ENCODE measurements around the gene CCDC74B.
"Not testable (repeated sequence)": the region's sequence is repeated elsewhere in the genome, so short reads cannot be mapped to it uniquely, and the experiment has no call there.

CCDC74B gene

GRCh38 chr2:130145006-130145414, at the start of gene CCDC74B:
Gene CCDC74B (minus strand): TSS chr2:130145112. CDS start chr2:130144996, 116 bp downstream.
- not testable (repeated sequence) for FAIRE-seq

GRCh38 chr2:130193824-130194223, 48.9 kb upstream of the CCDC74B start:
- FAIRE-seq, result not testable (repeated sequence)

DNA sequence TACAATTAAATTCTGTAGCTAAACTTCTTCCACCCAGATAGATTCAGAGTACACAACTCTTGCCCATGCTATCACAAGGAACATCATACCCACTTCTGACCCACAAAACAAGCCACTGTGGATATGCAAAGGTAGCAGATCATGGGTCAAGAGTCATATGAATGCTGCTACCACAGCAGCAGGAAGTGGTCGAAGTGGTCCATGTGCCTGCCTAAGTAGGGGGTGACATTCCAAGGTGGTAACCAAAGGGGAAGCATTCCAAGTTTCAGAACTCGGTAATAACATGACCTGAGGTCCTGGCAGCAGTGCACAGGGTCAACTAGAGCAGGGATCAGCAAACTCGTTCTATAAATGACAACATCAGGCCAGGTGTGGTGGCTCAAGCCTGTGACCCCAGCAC, 47.5 kb upstream of the CCDC74B start:
- FAIRE-seq, result not testable (repeated sequence)

DNA sequence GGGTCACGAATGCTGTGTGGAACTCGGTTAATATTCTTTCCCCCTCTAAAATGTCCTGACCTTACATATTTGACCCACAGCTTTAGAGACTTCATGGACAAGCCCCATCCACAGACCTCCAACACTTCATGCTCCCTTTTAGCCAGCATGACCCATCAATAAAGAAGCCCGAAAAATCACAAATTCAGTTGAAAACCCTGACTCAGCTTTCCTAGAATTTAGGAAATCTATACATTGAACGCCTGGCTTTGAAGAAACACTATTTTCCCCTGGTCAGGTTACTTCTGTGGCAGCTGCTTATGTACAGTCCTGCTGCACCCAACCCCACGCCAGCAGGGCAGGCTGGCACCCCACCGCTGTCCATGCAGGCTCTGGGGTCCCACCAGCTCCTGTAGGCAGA, 46.4 kb upstream of the CCDC74B start:
- FAIRE-seq, result not testable (repeated sequence)

DNA sequence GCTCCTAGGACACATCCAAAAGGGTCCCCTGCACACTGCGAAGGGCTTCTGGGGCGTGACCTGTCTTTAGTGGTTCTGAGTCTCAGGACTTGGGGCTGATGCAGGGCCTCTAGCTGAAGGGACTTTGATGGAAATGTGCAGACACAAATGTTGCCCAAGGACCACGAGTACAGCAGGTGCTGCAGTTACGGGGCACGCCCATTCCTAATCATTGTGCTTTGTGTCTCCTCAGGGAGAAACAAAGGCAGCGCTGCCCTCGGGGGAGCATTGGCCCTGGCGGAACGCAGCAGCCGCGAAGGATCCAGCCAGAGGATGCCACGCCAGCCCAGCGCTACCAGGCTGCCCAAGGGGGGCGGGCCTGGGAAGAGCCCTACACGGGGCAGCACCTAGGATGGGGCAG, 45.3 kb upstream of the CCDC74B start:
- FAIRE-seq, result no peak

DNA sequence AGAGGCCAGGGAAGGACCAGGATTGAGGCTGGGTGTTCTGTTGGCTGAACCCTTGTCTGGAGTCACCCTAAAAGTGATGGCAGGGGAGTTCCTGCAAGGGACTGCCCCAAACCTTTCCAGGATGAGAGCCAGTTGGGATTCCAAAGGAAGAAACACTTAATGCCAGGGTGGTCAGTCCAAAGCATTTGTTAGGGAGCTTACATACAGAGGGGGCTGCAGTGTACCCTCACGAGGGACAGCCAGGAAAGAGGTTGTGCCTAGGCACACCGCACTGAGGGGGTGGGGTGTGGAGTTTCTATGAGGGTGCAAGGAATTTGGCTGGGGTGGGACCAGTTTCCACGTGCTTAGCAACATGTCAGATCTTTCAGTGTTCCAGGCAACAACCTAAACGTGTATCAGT, 44.0 kb upstream of the CCDC74B start:
- FAIRE-seq, result not testable (repeated sequence)

DNA sequence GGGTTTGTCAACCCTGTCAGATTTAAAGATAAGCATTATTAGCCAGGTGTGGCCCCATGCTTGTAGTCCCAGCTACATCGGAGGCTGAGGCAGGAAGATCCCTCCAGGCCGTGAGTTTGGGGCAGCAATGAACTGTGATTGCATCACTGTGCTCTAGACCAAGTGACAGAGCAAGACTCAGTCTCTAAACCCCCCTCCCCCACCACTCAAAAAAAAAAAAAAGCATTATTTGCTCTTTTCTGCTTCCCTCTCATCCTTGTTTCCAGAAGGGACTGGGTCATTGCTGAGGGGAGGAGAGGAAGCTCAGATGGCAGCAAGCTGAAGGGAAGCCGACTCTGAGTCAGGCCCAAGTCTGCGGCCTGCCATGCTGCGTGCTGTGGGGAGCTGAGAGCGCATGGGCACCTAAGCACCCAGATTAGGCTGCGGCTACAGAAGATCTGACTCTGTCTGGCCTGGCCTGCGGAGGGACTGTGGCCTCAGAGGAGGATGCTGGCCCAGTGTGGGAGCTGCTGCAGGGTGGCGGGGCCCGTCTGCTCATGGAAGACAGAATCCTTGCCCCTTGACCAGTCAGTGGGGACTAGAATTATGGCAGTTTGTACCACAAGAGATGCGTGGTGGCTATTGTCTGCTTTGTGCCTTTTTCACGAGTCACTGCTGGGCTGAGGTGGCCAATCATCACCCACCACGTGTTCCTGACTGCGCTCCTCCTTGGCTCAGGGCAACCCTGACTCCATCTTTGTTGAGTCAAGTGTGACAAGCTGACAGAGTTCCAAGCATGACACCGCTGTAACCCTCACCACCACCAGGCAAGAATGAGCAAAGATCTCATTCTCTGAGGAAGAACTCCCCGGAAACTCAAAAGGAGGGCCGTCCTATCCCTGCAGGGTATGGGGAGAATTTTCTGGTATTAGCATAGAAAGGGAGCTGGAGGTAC, 43.2 kb upstream of the CCDC74B start:
- FAIRE-seq, result not testable (repeated sequence)

DNA sequence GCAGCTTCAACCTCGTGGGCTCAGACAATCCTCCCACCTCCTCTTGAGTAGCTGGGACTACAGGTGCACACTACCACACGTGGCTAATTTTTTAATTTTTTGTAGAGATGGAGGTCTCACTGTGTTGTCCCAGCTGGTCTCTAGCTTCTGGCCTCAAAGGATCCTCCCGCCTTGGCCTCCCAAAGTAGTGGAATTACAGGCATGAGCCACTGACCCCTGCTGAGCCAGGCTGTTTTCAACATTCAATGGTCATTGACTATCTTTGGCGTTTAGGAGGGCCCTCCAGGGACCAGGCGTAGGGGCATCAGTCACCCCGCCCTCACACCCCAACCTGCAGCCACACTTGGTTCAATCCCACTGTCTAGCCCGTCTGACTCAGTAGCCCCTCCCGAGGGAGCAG, 42.4 kb upstream of the CCDC74B start:
- FAIRE-seq, result no peak

DNA sequence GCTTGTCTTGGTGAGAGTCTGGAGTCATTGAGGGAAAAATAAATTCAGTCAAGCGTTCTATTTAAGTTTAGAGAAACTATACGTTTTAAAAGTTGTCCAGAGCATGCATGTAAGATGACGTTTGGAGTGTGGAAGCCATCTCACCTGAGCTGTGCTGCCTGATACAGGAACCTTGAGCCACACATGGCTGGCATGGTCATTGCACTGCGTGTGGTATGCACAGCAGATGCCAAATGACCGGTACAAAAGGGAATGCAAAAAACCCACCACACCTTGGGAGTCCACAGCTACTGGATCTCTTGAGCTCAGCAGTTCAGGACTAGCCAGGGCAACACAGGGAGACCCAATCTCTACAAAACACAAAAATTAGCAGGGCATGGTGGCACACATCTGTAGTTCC, 41.5 kb upstream of the CCDC74B start:
- FAIRE-seq, result no peak

DNA sequence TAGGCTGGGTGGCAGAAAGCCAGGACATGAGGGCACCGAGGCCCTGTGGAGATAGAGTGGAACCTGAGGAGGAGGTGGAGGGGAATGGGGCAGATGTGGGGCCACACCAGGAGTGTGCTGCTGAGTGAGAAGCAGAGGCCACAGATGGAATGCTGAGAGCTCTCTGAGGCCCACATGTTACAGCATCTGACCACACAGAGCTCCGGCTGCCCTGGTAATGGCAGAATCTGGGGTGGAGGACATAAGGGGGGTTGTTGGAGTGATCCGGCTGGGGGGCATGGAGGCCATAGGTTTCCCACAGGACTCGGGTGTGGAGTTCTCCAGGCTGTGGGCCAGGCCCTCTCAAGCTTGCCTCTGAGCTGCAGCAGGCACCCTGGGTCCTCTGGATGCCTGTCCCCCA, 41.0 kb upstream of the CCDC74B start:
- FAIRE-seq, result no peak

DNA sequence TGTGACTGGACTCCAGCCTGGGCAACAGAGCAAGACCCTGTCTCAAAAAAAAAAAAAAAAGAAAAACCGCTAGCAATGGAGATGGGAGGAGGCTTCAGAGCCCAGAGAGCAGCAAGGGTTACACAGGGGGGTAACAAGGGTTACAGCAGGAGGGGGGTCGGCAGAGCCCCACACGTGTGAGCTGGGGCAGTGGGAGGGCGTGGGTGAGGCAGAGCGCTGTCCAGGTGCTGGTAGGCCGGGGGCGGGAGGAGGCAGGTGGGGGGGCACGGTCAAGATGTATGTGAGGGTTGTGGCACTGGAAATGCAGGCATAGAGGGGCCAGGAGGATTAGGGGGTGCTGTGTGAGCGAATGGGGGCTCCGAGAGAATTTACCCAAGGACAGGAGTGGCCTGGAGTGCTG, 40.5 kb upstream of the CCDC74B start:
- no peak for FAIRE-seq

DNA sequence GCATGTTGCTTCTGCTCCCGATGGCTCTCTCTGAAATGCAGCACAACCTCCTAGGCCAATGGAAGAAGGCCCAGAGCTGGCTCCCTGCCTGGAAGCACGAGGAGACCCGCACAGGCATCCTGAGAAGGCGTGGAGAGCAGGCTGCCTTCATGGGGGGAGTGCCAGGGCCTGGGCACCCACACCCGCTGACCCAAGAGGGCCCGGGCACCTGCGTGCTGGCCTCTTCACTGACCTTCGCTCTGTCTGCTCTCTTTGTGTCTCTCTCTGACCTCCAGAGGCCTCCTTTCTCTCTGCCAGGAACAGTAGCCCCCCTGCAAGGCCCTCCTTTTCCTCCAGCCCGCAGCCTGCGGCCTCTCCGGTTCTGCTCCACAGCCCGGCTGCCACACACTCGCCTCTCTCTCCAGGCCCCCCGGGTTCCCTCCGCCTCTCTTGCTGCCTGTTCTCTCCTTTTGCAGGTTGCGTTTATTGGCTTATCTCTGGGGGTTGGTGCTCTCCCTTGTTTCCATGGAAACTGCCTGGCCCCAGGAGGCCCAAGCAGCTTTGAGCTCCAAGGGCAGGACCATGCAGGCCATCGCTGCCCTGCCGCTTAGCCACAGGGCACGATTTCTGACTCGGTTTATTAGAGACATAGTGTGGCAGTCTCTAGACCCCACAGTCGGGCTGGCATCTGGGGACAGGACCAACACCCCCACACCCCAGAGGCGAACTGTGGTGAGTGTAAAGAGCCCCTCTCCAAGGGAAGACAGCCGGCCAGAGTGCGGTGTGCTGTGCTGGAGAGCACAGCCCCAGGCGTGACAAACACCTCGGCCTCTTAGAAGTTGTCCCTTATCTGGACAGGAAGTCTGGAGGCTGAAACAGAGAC, 38.8 kb upstream of the CCDC74B start:
- FAIRE-seq, result no peak

- not testable (repeated sequence) for FAIRE-seq
Observed at GRCh38 chr2:130182826-130183511, 38.1 kb upstream of the CCDC74B start.

GRCh38 chr2:130181880-130182682, 37.2 kb upstream of the CCDC74B start, which contains the start of gene MZT2B:
Gene MZT2B (plus strand): TSS chr2:130182262. CDS start chr2:130182283, 21 bp downstream.
- FAIRE-seq, result not testable (repeated sequence)

GRCh38 chr2:130181325-130181879, 36.5 kb upstream of the CCDC74B start, which contains the start of gene SMPD4:
Gene SMPD4 (minus strand): TSS chr2:130181602. CDS start chr2:130176592, 5,010 bp downstream.
- peak; percentile 88 for FAIRE-seq

DNA sequence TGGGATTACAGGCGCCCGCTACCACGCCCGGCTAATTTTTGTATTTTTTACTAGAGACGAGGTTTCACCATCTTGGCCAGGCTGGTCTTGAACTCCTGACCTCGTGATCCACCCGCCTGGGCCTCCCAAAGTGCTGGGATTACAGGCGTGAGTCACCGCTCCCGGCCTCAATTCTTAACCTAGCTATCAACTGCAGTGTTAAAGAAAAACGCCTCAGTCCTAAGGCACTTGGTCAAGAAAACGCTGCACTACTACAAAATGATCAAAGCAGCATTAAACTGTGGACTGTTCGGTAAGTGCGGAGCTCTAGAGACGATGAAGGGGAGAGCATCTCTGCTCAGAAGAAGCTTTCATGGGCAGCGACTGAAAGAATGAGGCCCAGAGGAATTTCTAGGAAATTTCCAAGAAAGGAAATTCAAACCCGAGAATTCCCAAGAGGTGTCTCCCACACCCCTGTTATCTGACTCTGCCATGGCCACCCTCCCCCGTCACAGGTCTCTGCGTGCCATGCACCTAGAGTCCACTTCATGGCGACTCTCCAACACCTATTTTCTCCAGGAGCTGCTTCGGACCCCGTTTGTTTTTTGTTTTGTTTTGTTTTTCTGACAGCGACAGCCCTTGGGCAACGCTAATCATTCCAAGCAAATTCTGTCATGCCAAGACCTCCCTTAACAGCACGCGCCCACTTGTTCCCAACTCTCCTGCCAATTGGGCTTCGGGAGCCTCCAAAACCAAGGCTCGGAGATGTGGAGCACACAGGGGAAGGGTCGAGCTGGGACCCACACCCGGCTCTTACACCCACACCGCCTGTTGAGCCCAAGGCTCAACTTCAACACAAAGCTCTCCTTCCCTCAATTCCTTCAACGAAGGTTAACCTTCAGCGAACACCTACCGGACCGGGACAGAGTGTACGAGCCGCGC, 35.8 kb upstream of the CCDC74B start:
- FAIRE-seq, result not testable (repeated sequence)

DNA sequence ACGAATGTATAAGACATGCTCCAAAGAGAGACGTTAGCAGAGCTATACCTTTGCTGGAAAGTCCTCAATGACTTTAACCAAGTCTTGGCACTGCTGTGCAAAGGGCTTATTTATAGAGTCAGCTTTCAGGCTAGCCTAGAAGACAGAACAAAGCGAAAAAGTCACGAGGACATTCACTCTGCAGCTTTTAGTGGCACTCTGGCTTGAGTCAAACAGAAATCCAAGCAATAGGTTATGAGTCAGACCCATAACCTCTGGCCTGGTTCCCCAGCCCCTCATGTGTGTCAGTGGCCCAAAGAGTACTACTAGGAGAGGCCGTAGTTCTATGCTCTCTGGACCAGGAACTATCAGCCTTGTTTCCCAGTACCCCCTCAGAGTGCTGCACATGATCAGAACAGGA, 30.0 kb upstream of the CCDC74B start:
- not testable (repeated sequence) for FAIRE-seq

DNA sequence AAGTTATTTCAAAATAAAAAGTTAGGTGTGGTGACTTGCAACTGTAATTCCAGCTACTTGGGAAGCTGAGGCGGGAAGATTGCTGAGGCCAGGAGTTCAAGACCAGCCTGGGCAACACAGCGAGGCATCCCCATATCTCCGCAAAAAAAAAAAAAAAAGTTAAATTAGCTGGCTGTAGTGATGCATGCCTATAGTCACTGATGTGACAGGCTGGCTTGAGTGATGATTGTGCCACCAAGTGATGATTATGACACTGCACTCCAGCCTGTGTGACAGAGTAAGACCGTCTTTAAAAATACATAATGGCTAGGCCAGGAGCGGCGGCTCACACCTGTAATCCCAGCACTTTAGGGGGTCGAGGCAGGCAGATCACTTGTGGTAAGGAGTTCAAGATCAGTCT, 25.0 kb upstream of the CCDC74B start:
- FAIRE-seq, result no peak

GRCh38 chr2:130169163-130169562, 24.3 kb upstream of the CCDC74B start:
- FAIRE-seq, result not testable (repeated sequence)

DNA sequence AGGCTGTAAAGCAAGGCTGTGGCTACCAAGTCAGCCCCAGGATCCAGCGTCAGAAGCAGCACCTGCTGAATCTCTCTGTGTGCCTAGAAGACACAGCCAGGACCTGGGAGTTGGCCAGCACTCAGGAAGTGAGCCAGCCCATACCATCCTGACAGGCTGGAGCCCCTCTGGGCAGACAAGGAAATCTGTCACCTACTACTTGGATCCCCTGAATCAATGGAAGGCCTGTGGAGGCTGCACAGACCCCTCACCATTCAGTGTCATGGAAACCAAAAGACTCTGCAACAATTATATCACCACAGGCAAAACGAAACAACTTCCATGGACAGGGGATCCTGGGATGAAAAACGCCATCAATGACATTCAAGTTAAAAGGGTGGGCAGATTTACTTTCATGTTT, 21.7 kb upstream of the CCDC74B start:
- not testable (repeated sequence) for FAIRE-seq

All from endometrium (tissue), 2 donors.